HG03045 (cell line): ENCODE measurements around the gene MRGPRG.

Experiments used
- ATAC-seq: cut with Tn5 transposase; IDR thresholded peaks from one replicate; pipeline ENCODE4 v1.9.1; 2021; ENCODE audit warnings: mild to moderate bottlenecking, moderate library complexity; ENCODE audit not compliant: unreplicated experiment

MRGPRG gene

GRCh38 chr11:3225826-3226750 lies 7.5 kb upstream of the MRGPRG start:
- ATAC-seq: no peak

GRCh38 chr11:3225159-3225758 lies 6.6 kb upstream of the MRGPRG start:
- no peak for ATAC-seq

GRCh38 chr11:3224401-3225057 lies 5.9 kb upstream of the MRGPRG start:
- no peak for ATAC-seq

- no peak for ATAC-seq
Measured at GRCh38 chr11:3223932-3224381, 5.3 kb upstream of the MRGPRG start.

- ATAC-seq: no peak
Measured at GRCh38 chr11:3222941-3223915, 4.6 kb upstream of the MRGPRG start.

- no peak for ATAC-seq
Measured at GRCh38 chr11:3222003-3222855, 3.6 kb upstream of the MRGPRG start.

- ATAC-seq: no peak
Measured at GRCh38 chr11:3221408-3222002, 2.9 kb upstream of the MRGPRG start.

GRCh38 chr11:3220521-3221407 lies 2.2 kb upstream of the MRGPRG start:
- ATAC-seq: no peak

- ATAC-seq: no peak
Measured at GRCh38 chr11:3220101-3220500, 1.5 kb upstream of the MRGPRG start.

GRCh38 chr11:3219281-3219892 lies 774 bp upstream of the MRGPRG start:
- no peak for ATAC-seq

- ATAC-seq: no peak
Measured at GRCh38 chr11:3217818-3218482, 663 bp downstream of the MRGPRG start.

GRCh38 chr11:3216027-3216525 lies 2.5 kb downstream of the MRGPRG start:
- ATAC-seq: no peak

- ATAC-seq: no peak
Measured at GRCh38 chr11:3215346-3216026, 3.1 kb downstream of the MRGPRG start.

GRCh38 chr11:3214420-3214699 lies 4.3 kb downstream of the MRGPRG start:
- ATAC-seq: no peak

GRCh38 chr11:3213659-3214419 lies 4.8 kb downstream of the MRGPRG start:
- no peak for ATAC-seq

GRCh38 chr11:3208272-3208671 lies 10.3 kb downstream of the MRGPRG start:
- ATAC-seq: no peak
